Upper lobe of left lung (tissue), 4 donors: Measurements from ENCODE around the gene CFAP92.

Experiments
- POLR2AphosphoS5 ChIP-seq, 2 donors: sonication (generic); formaldehyde crosslinking; IDR thresholded peaks; one replicate each; pipeline ENCODE4 v1.5.1; 2017; ENCODE audit warnings: antibody characterized with exemption in 2 of 2
- TF ChIP-seq, protein P1 (sequence below), 6 experiments: fragments of 450-650 bp in 4 of 6; fragments of 200-600 bp in 2 of 6; sonication (generic) in 2 of 6; IDR thresholded peaks; one replicate each; pipeline ENCODE4 v1.5.1; 2016 to 2019; ENCODE audit warnings: antibody characterized with exemption in 6 of 6

DNA sequence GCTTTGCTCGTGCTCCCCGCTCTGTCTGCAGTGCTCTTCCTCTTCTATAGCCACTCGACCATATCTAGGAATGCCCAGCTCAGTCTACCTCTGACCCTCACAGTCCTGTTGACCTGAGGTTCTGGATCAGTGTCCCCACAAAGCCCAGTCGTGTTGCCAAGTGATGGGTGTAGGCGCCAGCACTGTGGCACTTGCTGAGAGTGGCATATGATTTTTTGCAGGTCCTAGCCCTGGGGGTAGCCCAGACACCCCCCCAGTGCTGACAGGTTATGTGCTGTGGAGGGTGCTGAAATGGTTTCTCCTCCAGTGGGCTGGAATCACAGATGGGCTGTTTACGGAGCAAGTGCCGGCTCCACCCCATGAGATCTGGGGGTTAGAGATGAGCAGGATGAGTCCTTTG, 82.0 kb downstream of the CFAP92 start:
- TF ChIP-seq, protein P1, sequence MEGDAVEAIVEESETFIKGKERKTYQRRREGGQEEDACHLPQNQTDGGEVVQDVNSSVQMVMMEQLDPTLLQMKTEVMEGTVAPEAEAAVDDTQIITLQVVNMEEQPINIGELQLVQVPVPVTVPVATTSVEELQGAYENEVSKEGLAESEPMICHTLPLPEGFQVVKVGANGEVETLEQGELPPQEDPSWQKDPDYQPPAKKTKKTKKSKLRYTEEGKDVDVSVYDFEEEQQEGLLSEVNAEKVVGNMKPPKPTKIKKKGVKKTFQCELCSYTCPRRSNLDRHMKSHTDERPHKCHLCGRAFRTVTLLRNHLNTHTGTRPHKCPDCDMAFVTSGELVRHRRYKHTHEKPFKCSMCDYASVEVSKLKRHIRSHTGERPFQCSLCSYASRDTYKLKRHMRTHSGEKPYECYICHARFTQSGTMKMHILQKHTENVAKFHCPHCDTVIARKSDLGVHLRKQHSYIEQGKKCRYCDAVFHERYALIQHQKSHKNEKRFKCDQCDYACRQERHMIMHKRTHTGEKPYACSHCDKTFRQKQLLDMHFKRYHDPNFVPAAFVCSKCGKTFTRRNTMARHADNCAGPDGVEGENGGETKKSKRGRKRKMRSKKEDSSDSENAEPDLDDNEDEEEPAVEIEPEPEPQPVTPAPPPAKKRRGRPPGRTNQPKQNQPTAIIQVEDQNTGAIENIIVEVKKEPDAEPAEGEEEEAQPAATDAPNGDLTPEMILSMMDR (IDR thresholded peaks at IDR 0.05): no peak
- no peak for TF ChIP-seq POLR2AphosphoS5 (IDR thresholded peaks at IDR 0.05)
